Stomach (tissue), 4 donors: ENCODE data around the gene APOC3.

Source experiments
- CTCF ChIP-seq, 7 experiments: fragments of 450-650 bp in 4 of 7; fragments of 200-600 bp in 3 of 7; sonication (generic) in 3 of 7; IDR thresholded peaks; one replicate each; pipeline ENCODE4 v1.5.1; 2016 to 2019; ENCODE audit warnings: antibody characterized with exemption in 7 of 7, control low read depth in 2 of 7, mild to moderate bottlenecking in 1 of 7
- POLR2A ChIP-seq, 4 donors: fragments of 450-650 bp; IDR thresholded peaks; one replicate each; pipeline ENCODE4 v1.6.1; 2016; ENCODE audit warnings: antibody characterized with exemption in 4 of 4, control low read depth in 2 of 4, mild to moderate bottlenecking in 1 of 4, moderate library complexity in 1 of 4
- POLR2AphosphoS5 ChIP-seq, 3 donors: sonication (generic); formaldehyde crosslinking; IDR thresholded peaks; one replicate each; pipeline ENCODE4 v1.6.1; 2016; ENCODE audit warnings: antibody characterized with exemption in 3 of 3

- TF ChIP-seq POLR2A (IDR thresholded peaks at IDR 0.05) = no peak
- TF ChIP-seq CTCF (IDR thresholded peaks at IDR 0.05) = no peak
- no peak for TF ChIP-seq POLR2AphosphoS5 (IDR thresholded peaks at IDR 0.05)
Measured at GRCh38 chr11:116868066-116868465, 38.4 kb downstream of the APOC3 start.
